Activated T-helper 1 cell treated with anti-CD3 and anti-CD28 coated beads, Interleukin-12 subunit alpha, Interleukin-12 subunit beta, Interleukin-2, Interleukin-4 antibody, amounts not matched to agents 30 ng/mL and 10 ng/mL and 1 ng/mL, durations not matched to agents 14 hours and 24 hours and 36 hours (primary cell): ENCODE measurements around the gene SPATC1L. TPM values are rescaled to one million over a fixed set of nuclear protein-coding genes. Genes with fewer than 3 reads are reported as not detected.

Experiments used
- DNase-seq: peaks from one replicate; pipeline ENCODE4 v3.0.0; 2021; ENCODE audit warnings: low spot score
- H3K27ac Mint-ChIP-seq: one replicate; pipeline ENCODE4 v1.8.0; 2021; ENCODE audit warnings: mild to moderate bottlenecking, mixed read lengths
- H3K27me3 Mint-ChIP-seq: one replicate; pipeline ENCODE4 v1.8.0; 2022; ENCODE audit warnings: mild to moderate bottlenecking, moderate library complexity, mixed read lengths; ENCODE audit not compliant: insufficient read depth
- H3K36me3 Mint-ChIP-seq: one replicate; pipeline ENCODE4 v1.8.0; 2021; ENCODE audit warnings: low read depth, mixed read lengths
- H3K4me1 Mint-ChIP-seq: one replicate; pipeline ENCODE4 v1.8.0; 2021; ENCODE audit warnings: low read depth, mixed read lengths
- H3K4me3 Mint-ChIP-seq: one replicate; pipeline ENCODE4 v1.8.0; 2021; ENCODE audit warnings: mild to moderate bottlenecking, moderate library complexity, mixed read lengths
- H3K9me3 Mint-ChIP-seq: one replicate; pipeline ENCODE4 v1.8.0; 2021; ENCODE audit warnings: mixed read lengths
- intact Hi-C: fragments of 100-400 bp; cut with micrococcal nuclease; formaldehyde crosslinking; loops from one replicate; pipeline ENCODE4 v1.15.1; 2024
- total RNA-seq: library from RNA; stranded (reverse); gene quantifications from 2 replicates; pipeline ENCODE4 v1.2.3, GENCODE V29; 2022

SPATC1L gene
- total RNA-seq, 1 donor from 2014 or later, result 12.8 TPM

- no peak for DNase-seq
- intact Hi-C loops, result no loop called here
These were observed 57.7 kb downstream of the SPATC1L start for GRCh38 chr21:46126309-46127238.

GRCh38 chr21:46125846-46126301 is 58.4 kb downstream of the SPATC1L start:
- Mint-ChIP-seq H3K27ac (no peak overlapping the region), H3K36me3 (no peaks in the 10 kb centered on the region), H3K27me3 (no peaks in the 10 kb centered on the region), H3K4me3 (no peak overlapping the region), H3K4me1 (no peaks in the 10 kb centered on the region), H3K9me3 (no peaks in the 10 kb centered on the region)
- intact Hi-C loops, result no loop called here
- no peak for DNase-seq

More at GRCh38 chr21:46126309-46127238, 57.7 kb downstream of the SPATC1L start:
- no peaks in the 10 kb centered on the region for H3K9me3 Mint-ChIP-seq
- no peak overlapping the region for H3K27ac Mint-ChIP-seq
- H3K4me1 Mint-ChIP-seq, result no peaks in the 10 kb centered on the region
- H3K27me3 Mint-ChIP-seq, result no peaks in the 10 kb centered on the region
- no peak overlapping the region for H3K4me3 Mint-ChIP-seq
- H3K36me3 Mint-ChIP-seq, result no peaks in the 10 kb centered on the region

DNA sequence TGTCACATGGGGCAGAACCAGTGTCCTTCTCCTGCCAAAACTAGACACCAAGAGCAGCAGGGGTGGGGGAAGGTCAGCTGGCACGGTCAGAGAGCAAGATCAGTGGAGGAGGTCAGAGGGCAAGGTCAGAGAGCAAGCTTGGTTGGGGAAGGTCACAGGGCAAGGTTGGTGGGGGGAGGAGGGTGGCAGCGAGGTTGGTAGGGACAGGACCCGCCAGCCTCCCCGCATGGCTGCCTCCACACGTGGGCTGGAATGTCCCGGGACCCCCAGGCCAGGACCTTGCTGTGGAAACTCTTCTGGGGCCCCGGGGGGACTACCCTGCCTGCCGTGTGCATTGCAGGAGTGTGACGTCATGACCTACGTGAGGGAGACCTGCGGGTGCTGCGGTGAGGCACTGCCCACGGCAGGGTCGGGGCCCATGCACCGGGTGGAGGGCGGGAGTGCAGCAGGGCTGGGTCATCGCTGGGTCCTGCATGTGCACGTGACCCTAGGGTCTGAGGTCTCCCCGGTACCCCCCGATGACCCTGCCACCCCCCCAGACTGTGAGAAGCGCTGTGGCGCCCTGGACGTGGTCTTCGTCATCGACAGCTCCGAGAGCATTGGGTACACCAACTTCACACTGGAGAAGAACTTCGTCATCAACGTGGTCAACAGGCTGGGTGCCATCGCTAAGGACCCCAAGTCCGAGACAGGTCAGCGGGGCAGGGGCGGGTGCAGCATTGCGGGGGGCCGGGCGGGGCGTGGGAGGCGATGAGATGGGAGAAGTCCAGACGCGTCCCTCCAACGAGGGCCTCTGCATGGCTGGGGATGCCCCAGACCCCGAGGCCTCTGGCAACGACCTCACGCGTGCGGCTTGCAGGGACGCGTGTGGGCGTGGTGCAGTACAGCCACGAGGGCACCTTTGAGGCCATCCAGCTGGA is 59.1 kb downstream of the SPATC1L start:
- Mint-ChIP-seq H3K4me1 (no peaks in the 10 kb centered on the region), H3K36me3 (no peaks in the 10 kb centered on the region), H3K9me3 (no peaks in the 10 kb centered on the region), H3K4me3 (no peak overlapping the region), H3K27ac (no peak overlapping the region), H3K27me3 (no peaks in the 10 kb centered on the region)
- no peak for DNase-seq
- intact Hi-C loops, result no loop called here

GRCh38 chr21:46124083-46124925 is 60.0 kb downstream of the SPATC1L start:
- no peaks in the 10 kb centered on the region for H3K36me3 Mint-ChIP-seq
- intact Hi-C loops, result no loop called here
- no peak overlapping the region for H3K4me3 Mint-ChIP-seq
- no peak overlapping the region for H3K27ac Mint-ChIP-seq
- H3K4me1 Mint-ChIP-seq, result no peaks in the 10 kb centered on the region
- H3K27me3 Mint-ChIP-seq, result no peaks in the 10 kb centered on the region
- no peak for DNase-seq
- H3K9me3 Mint-ChIP-seq, result no peaks in the 10 kb centered on the region

DNA sequence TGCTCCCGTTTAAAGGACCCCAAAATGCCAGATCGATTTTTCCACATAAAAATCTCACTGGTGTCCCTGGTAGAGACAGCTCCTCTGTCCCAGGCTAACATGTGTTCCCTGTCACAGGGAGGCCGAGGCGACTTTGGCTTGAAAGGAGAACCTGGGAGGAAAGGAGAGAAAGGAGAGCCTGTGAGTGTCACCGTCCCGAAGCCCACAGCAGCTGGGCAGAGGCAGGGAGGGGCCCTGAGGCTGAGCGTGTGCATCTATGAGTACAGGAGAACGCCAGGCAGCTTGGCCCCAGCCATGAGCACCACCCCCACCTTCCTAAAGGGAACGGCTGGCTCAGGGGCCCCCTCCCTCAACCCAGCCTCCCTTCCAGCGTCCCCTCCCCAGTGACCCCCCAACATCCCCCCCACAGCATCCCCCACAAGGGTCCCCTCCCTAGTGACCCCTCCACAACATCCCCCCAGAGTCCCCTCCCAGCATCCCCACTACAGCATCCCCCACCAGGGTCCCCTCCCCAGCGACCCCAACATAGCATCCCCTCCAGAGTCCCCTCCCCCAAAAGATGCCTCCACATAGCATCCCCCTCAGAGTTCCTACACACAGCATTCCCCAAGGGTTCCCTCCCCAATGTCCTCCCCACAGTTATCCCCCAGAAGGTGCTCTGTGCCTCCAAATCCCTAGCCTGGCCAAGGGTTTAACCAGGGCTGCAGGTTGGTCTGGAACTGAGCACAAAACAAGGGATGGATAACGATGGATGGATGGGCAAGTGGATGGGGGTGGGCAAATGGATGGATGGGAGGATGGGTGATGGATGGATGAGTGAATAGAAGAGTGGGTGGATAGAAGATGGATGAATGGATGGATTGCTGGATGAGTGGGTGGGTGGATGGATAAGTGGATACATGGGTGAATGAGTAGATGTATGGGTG is 61.2 kb downstream of the SPATC1L start:
- no peaks in the 10 kb centered on the region for H3K36me3 Mint-ChIP-seq
- DNase-seq, result no peak
- intact Hi-C loops, result no loop called here
- no peak overlapping the region for H3K27ac Mint-ChIP-seq
- no peaks in the 10 kb centered on the region for H3K9me3 Mint-ChIP-seq
- H3K4me1 Mint-ChIP-seq, result no peaks in the 10 kb centered on the region
- no peaks in the 10 kb centered on the region for H3K27me3 Mint-ChIP-seq
- no peak overlapping the region for H3K4me3 Mint-ChIP-seq

GRCh38 chr21:46122237-46122671 is 62.0 kb downstream of the SPATC1L start:
- intact Hi-C loops, result no loop called here
- H3K4me3 Mint-ChIP-seq, result no peak overlapping the region
- DNase-seq, result no peak
- H3K36me3 Mint-ChIP-seq, result no peaks in the 10 kb centered on the region
- no peaks in the 10 kb centered on the region for H3K27me3 Mint-ChIP-seq
- H3K27ac Mint-ChIP-seq, result no peak overlapping the region
- H3K4me1 Mint-ChIP-seq, result no peaks in the 10 kb centered on the region
- no peaks in the 10 kb centered on the region for H3K9me3 Mint-ChIP-seq

DNA sequence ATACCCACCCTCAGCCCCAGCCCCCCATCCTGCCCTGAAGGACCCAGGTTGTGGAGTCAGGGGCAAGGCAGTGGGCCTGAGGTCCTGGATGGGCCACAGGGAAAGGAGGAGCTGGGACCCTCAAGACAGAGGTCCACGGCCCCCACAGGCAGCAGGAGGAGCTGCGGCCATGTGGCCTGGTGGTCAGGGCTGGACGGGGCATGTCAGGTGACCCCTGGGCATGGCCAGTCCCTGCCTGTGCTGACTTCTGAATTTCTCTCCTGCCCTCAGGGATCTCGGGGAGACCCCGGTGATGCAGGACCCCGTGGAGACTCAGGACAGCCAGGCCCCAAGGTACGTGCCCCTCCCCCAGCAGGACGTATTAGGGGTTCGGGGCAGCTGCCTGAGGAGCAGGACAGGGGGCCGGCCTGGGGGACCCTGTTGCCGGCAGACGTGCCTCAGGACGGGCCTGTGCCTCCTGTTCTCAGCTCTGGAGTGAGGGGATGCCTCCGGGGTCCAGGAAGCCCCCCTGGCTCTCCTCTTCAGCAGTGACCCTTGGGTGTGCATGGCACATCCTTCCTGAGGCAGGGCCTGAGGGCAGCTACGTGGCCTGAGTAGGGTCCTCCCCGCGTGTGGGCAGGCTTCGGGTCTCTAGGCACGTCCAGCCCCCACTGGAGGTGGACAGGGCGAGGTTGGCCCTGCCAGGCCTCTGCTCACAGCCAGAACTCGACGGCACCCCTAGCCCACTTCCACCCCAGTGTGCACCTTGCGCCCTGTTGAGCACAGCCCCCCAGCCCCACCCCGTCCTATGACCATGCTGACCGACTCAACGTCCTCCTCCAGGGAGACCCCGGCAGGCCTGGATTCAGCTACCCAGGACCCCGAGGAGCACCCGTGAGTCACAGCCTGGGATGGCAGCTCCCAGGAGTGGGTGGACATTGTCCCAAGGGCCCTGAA is 62.7 kb downstream of the SPATC1L start:
- Mint-ChIP-seq H3K27ac (no peak overlapping the region), H3K27me3 (no peaks in the 10 kb centered on the region), H3K4me1 (no peaks in the 10 kb centered on the region), H3K36me3 (no peaks in the 10 kb centered on the region), H3K9me3 (no peaks in the 10 kb centered on the region), H3K4me3 (no peak overlapping the region)
- intact Hi-C loops, result no loop called here
- no peak for DNase-seq

DNA sequence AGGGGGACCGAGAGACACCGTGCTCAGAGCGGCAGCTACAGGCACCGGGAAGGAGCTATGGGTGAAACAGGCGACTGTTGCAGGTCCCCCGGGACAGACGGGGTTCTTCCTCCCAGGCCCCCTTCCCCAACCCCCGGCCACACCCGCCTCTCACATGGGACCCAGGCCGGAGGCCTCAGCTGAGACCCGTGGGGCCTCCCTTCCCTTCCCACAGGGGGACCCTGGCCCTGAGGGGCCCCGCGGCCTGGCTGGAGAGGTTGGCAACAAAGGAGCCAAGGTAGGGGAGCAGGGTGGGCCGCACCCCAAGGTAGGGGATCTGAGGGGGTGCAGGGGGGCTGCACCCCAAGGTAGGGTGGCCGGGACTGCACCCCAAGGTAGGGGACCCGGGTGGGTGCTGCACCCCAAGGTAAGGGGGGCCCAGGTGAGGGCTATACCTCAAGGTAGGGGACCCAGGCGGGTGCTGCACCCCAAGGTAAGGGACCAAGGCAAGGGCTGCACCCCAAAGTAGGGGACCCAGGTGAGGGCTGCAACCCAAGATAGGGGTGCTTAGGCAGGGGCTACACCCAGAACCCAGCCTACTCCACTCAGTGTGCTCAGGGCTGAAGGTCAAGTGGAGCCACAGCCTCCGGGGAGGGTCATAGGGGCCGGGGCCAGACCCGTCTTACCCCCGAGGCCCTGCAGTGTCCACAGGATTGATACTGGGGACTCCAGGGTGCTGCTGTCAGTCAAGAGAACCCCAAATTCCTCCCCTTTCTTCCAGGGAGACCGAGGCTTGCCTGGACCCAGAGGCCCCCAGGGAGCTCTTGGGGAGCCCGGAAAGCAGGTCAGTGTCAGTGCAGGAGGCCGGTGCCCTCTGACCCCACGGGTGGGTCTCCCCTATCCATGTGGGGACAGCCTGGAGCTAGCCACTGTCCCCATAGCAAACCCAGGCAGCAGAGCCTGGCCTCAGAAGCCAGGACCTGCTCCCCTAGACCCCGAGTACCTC is 63.7 kb downstream of the SPATC1L start:
- DNase-seq, result no peak
- no peak overlapping the region for H3K4me3 Mint-ChIP-seq
- H3K36me3 Mint-ChIP-seq, result no peaks in the 10 kb centered on the region
- no peaks in the 10 kb centered on the region for H3K9me3 Mint-ChIP-seq
- H3K27me3 Mint-ChIP-seq, result no peaks in the 10 kb centered on the region
- no peaks in the 10 kb centered on the region for H3K4me1 Mint-ChIP-seq
- H3K27ac Mint-ChIP-seq, result no peak overlapping the region
- intact Hi-C loops, result no loop called here

DNA sequence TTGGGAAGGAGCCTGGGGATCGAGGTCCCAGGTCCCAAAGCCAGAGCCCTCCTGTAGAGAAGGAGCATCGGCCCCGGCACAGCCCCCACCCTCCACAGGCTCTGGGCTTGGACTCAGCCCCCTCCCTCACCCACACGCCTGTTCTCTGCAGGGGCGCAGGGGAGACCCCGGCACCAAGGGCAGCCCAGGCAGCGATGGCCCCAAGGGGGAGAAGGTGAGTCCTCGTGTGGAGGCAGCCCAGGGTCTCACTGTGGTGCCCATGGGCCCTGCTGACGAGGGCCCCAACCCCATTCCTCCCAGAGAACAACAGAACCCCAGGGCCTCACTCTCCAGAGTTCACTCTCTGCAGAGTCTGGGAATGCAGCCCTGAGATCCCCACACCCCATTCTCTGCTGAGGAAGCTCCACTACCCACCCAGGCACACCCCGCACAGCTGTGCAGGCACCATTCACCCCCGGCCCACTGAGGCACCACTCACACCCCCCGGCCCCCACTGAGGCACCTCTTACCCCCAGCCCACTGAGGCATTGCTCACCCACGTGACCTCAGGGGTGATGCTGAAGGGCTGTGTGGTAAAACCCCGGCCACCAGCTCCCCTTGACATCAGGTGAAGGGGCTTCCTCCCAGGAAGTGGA is 64.5 kb downstream of the SPATC1L start:
- H3K4me3 Mint-ChIP-seq, result no peak overlapping the region
- intact Hi-C loops, result no loop called here
- DNase-seq, result no peak
- H3K4me1 Mint-ChIP-seq, result no peaks in the 10 kb centered on the region
- no peak overlapping the region for H3K27ac Mint-ChIP-seq
- no peaks in the 10 kb centered on the region for H3K27me3 Mint-ChIP-seq
- no peaks in the 10 kb centered on the region for H3K9me3 Mint-ChIP-seq
- H3K36me3 Mint-ChIP-seq, result no peaks in the 10 kb centered on the region

GRCh38 chr21:46119144-46119636 is 65.1 kb downstream of the SPATC1L start:
- no peaks in the 10 kb centered on the region for H3K36me3 Mint-ChIP-seq
- H3K27me3 Mint-ChIP-seq, result no peaks in the 10 kb centered on the region
- H3K4me3 Mint-ChIP-seq, result no peak overlapping the region
- no peaks in the 10 kb centered on the region for H3K9me3 Mint-ChIP-seq
- intact Hi-C loops, result no loop called here
- DNase-seq, result no peak
- no peak overlapping the region for H3K27ac Mint-ChIP-seq
- H3K4me1 Mint-ChIP-seq, result no peaks in the 10 kb centered on the region
